IMR-90 (cell line): ENCODE data around the gene TRIO. TPM values are rescaled to one million over a fixed set of nuclear protein-coding genes. Genes with fewer than 3 reads are reported as not detected.

Experiments
- ATAC-seq: fragments of 200-7000 bp; cut with Tn5 transposase; 2 replicates; pipeline ENCODE4 v1.9.1; 2020; ENCODE audit warnings: low read depth, mild to moderate bottlenecking, moderate library complexity
- BruUV-seq: library from RNA; stranded (reverse); fragments of 400-500 nt; replicated peaks from 2 replicates; lab custom pipeline; 2021; lab: Mats Ljungman, UMichigan
- CTCF ChIA-PET: fragments of 300-600 bp; formaldehyde crosslinking; extraction: SDS; loops from one replicate; lab custom pipeline; 2021; ENCODE audit warnings: antibody characterized with exemption; lab: Yijun Ruan, JAX
- POLR2A ChIA-PET: fragments of 300-600 bp; sonication (Branson Sonifier 250); formaldehyde crosslinking; loops from one replicate; lab custom pipeline; 2022; ENCODE audit warnings: antibody characterized with exemption; ENCODE audit not compliant: unreplicated experiment; lab: Charles Lee
- DNase-seq: peaks from one replicate; pipeline ENCODE4 v3.0.0; 2013
- H2AFZ ChIP-seq: replicated peaks from 2 replicates; pipeline ENCODE3; 2013; ENCODE audit warnings: low read length, mild to moderate bottlenecking; ENCODE audit not compliant: poor library complexity
- H2AK5ac ChIP-seq: 2 replicates; pipeline ENCODE4 v1.6.1; 2013; ENCODE audit warnings: low read depth, low read length, inconsistent platforms
- H2AK9ac ChIP-seq: replicated peaks from 2 replicates; pipeline ENCODE3; 2013; ENCODE audit warnings: mild to moderate bottlenecking, low read depth, low read length, moderate library complexity; ENCODE audit not compliant: poor library complexity
- H2BK120ac ChIP-seq: 2 replicates; pipeline ENCODE4 v1.6.1; 2013; ENCODE audit warnings: low read depth, low read length, inconsistent platforms
- H2BK15ac ChIP-seq: 3 replicates; pipeline ENCODE4 v1.6.1; 2013; ENCODE audit warnings: low read depth, low read length, inconsistent platforms
- H2BK20ac ChIP-seq: 2 replicates; pipeline ENCODE4 v1.6.1; 2013; ENCODE audit warnings: low read depth, mild to moderate bottlenecking, inconsistent platforms, low read length, moderate library complexity
- H2BK5ac ChIP-seq: 2 replicates; pipeline ENCODE4 v1.6.1; 2013; ENCODE audit warnings: mild to moderate bottlenecking, low read depth, low read length, inconsistent platforms; ENCODE audit not compliant: poor library complexity, severe bottlenecking
- H3K14ac ChIP-seq: replicated peaks from 2 replicates; pipeline ENCODE4 v1.6.1; 2013; ENCODE audit warnings: low read depth, low read length, inconsistent platforms
- H3K18ac ChIP-seq: 2 replicates; pipeline ENCODE4 v1.6.1; 2013; ENCODE audit warnings: low read depth, low read length, control low read depth
- H3K23ac ChIP-seq: 2 replicates; pipeline ENCODE4 v1.6.1; 2013; ENCODE audit warnings: low read depth, low read length, inconsistent platforms
- H3K27ac ChIP-seq: 2 replicates; pipeline ENCODE4 v1.5.1; 2013; ENCODE audit warnings: mild to moderate bottlenecking, control low read depth, low read length; ENCODE audit not compliant: insufficient read depth
- H3K27me3 ChIP-seq: 2 replicates; pipeline ENCODE4 v1.6.1; 2013; ENCODE audit warnings: low read length; ENCODE audit not compliant: control insufficient read depth, insufficient read depth
- H3K36me3 ChIP-seq: 2 replicates; pipeline ENCODE4 v1.6.1; 2013; ENCODE audit warnings: low read length, mixed read lengths; ENCODE audit not compliant: control insufficient read depth, insufficient read depth
- H3K4ac ChIP-seq: 2 replicates; pipeline ENCODE4 v1.6.1; 2013; ENCODE audit warnings: low read depth, low read length, inconsistent platforms
- H3K4me1 ChIP-seq: 2 replicates; pipeline ENCODE4 v1.6.1; 2013; ENCODE audit warnings: low read length, mixed read lengths; ENCODE audit not compliant: control insufficient read depth, insufficient read depth
- H3K4me2 ChIP-seq: 2 replicates; pipeline ENCODE4 v1.6.1; 2013; ENCODE audit warnings: low read depth, mild to moderate bottlenecking, control low read depth, low read length, moderate library complexity
- H3K4me3 ChIP-seq: 2 replicates; pipeline ENCODE4 v1.5.1; 2013; ENCODE audit warnings: low read depth, mild to moderate bottlenecking, control low read depth, low read length, moderate library complexity; ENCODE audit not compliant: insufficient read depth
- H3K56ac ChIP-seq: 2 replicates; pipeline ENCODE4 v1.6.1; 2013; ENCODE audit warnings: low read length, inconsistent platforms; ENCODE audit not compliant: insufficient read depth; ENCODE audit errors: extremely low read depth
- H3K79me1 ChIP-seq, 2 experiments: 2 replicates each; pipeline ENCODE4 v1.6.1; 2013; ENCODE audit warnings: low read length in 2 of 2, inconsistent platforms in 1 of 2, low read depth in 1 of 2
- H3K9ac ChIP-seq: 2 replicates; pipeline ENCODE4 v1.6.1; 2013; ENCODE audit warnings: low read depth, low read length, control low read depth
- H3K9me1 ChIP-seq: 2 replicates; pipeline ENCODE4 v1.6.1; 2013; ENCODE audit warnings: low read length, inconsistent platforms; ENCODE audit not compliant: insufficient read depth
- H3K9me3 ChIP-seq: 2 replicates; pipeline ENCODE4 v1.6.1; 2013; ENCODE audit warnings: low read length; ENCODE audit not compliant: control insufficient read depth, insufficient read depth
- H4K20me1 ChIP-seq: 2 replicates; pipeline ENCODE4 v1.6.1; 2013; ENCODE audit warnings: low read length, inconsistent platforms; ENCODE audit not compliant: insufficient read depth
- H4K5ac ChIP-seq: 2 replicates; pipeline ENCODE4 v1.6.1; 2013; ENCODE audit warnings: mild to moderate bottlenecking, low read depth, low read length, control low read depth
- H4K8ac ChIP-seq, 2 experiments: 2 replicates each; pipeline ENCODE4 v1.6.1; 2013; ENCODE audit warnings: low read depth in 2 of 2, low read length in 2 of 2, control low read depth in 1 of 2, inconsistent platforms in 1 of 2
- H4K91ac ChIP-seq: 2 replicates; pipeline ENCODE4 v1.6.1; 2013; ENCODE audit warnings: low read depth, low read length, inconsistent platforms; ENCODE audit not compliant: insufficient read depth
- CEBPB ChIP-seq: IDR thresholded peaks from 2 replicates; pipeline ENCODE4 v1.6.1; 2012; ENCODE audit warnings: low read depth, low read length, improper control_type of control experiment
- FOS ChIP-seq: fragments of 150-350 bp; IDR thresholded peaks from 2 replicates; pipeline ENCODE4 v1.6.1; 2016; ENCODE audit warnings: low read depth, low read length
- MAZ ChIP-seq: IDR thresholded peaks from 2 replicates; pipeline ENCODE4 v1.6.1; 2012; ENCODE audit warnings: low read depth, mild to moderate bottlenecking, low read length, improper control_type of control experiment, moderate library complexity, borderline replicate concordance
- WGBS, 2 experiments: methylation state at CpG; one replicate each; pipeline versions ENCODE4 v1.1.5 to v1.1.7; 2013; ENCODE audit warnings: missing lambda C conversion rate in 2 of 2; ENCODE audit not compliant: insufficient read length in 1 of 2; ENCODE audit errors: extremely low coverage in 2 of 2; 5-methylcytosine and 5-hydroxymethylcytosine counted together
- dilution Hi-C: fragments of 300-500 bp; cut with HindIII; formaldehyde crosslinking; loops from one replicate; pipeline ENCODE4 v1.14.3; 2018; ENCODE audit warnings: low sequenced_read_pairs; ENCODE audit not compliant: unreplicated experiment
- in situ Hi-C: fragments of 300-500 bp; cut with MboI; formaldehyde crosslinking; loops from 3 replicates; pipeline ENCODE4 v1.14.3; 2019; ENCODE audit warnings: low sequenced_read_pairs, inconsistent platforms, mixed read lengths
- intact Hi-C: fragments of 100-400 bp; cut with micrococcal nuclease; formaldehyde crosslinking; loops from 2 replicates; pipeline ENCODE4 v1.10.0; 2022
- polyA plus RNA-seq, 3 experiments: library from polyadenylated mRNA; depleted of rRNA; stranded (reverse); fragments of >200 nt; gene quantifications; 2 replicates each; pipeline ENCODE4 v1.2.3, GENCODE V29; 2012; ENCODE audit warnings: low replicate concordance in 1 of 3
- total RNA-seq: library from RNA; depleted of rRNA; stranded (reverse); fragments of >200 nt; gene quantifications from 2 replicates; pipeline ENCODE4 v1.2.3, GENCODE V29; 2012
- TF ChIP-seq, protein P1 (sequence below): fragments of 150-350 bp; IDR thresholded peaks from 2 replicates; pipeline ENCODE4 v1.6.1; 2017; ENCODE audit warnings: mild to moderate bottlenecking, antibody characterized with exemption, low read length, low read depth

The TRIO gene
- total and polyA plus RNA-seq, 2 of the 4 experiments (the other 2 are of a cell fraction) = 206 to 522 TPM

DNA sequence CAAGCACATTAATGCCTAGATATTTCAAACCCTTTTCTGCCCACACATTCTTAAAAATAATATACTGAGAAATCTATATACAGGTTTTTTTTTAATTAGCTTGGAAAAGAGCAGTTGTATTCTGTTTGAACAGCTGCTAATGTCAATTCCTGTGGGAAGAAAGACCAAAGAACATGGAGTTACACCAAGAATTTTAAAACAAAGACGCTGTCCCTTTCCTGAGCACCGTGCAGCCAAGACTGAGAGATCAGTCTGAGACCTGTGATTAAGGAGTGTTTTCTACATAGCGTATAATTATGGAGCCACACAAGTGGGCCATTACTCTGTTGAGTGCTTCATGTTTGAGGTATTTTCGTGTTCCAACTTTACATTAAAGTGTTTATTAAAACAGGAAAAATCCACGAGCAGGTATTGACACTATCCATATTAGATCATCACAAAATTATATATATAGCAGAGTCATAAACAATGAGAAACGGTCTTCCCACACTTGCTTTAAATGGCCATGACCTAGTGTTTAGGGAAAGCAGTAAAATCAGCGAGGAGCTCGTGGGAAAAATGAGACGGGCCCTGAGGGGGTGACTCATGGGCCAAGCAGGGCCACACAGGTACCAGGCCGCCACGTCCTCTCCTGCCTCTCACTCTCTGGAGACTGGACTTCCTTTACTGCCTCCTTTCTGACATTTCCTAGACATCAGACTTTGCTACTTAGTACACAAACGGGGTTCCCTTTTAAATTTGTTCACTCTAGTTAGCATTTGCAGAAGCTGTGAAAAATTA is 285.4 kb downstream of the TRIO start:
- no peak overlapping the region for H3K9ac ChIP-seq
- dilution Hi-C loops = no loop called here
- ATAC-seq (no peak), DNase-seq (peak; percentile 70)
- in situ Hi-C loops = no loop called here
- H3K9me3 ChIP-seq = no peaks in the 10 kb centered on the region
- H3K27ac ChIP-seq = no peak overlapping the region
- peaks cover 100% of the 10 kb centered on the region for H4K20me1 ChIP-seq
- POLR2A ChIA-PET = no interaction called here
- H2BK20ac ChIP-seq = no peak overlapping the region
- intact Hi-C loops = no loop called here
- 20% methylated on average over 1 of the region's 12 CpGs; no CpG with 5 or more reads in 1 of the 2 experiments for WGBS, 2 experiments
- H2BK120ac ChIP-seq = no peak overlapping the region
- H3K4ac ChIP-seq = no peak overlapping the region
- H3K56ac ChIP-seq = 0 out of 2 replicates have a peak overlapping the region, but pooled peaks have one; percentile 35
- H3K27me3 ChIP-seq = no peaks in the 10 kb centered on the region
- peaks cover 46 to 98% of the 10 kb centered on the region in 2 experiments for H3K79me1 ChIP-seq
- peak overlapping the region; percentile 10; the same call in 1 of the 2 replicates for H3K18ac ChIP-seq
- peaks cover 48% of the 10 kb centered on the region for H3K4me1 ChIP-seq
- TF ChIP-seq FOS = peak; percentile 60; the same call in 1 of the 2 replicates
- TF ChIP-seq, protein P1, sequence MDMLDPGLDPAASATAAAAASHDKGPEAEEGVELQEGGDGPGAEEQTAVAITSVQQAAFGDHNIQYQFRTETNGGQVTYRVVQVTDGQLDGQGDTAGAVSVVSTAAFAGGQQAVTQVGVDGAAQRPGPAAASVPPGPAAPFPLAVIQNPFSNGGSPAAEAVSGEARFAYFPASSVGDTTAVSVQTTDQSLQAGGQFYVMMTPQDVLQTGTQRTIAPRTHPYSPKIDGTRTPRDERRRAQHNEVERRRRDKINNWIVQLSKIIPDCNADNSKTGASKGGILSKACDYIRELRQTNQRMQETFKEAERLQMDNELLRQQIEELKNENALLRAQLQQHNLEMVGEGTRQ = no peak
- no peak for TF ChIP-seq MAZ
- TF ChIP-seq CEBPB = no peak
- peak overlapping the region; percentile 53 for H2BK5ac ChIP-seq
- no peak overlapping the region for H2AK9ac ChIP-seq
- H4K91ac ChIP-seq = no peak overlapping the region
- H3K36me3 ChIP-seq = peaks cover 62% of the 10 kb centered on the region
- no peak overlapping the region for H3K4me2 ChIP-seq
- H2BK15ac ChIP-seq = no peak overlapping the region
- H3K14ac ChIP-seq = peak overlapping the region; percentile 65; the same call in 1 of the 2 replicates
- H4K5ac ChIP-seq = no peak overlapping the region
- H2AK5ac ChIP-seq = no peak overlapping the region; the same call in 1 of the 2 replicates
- CTCF ChIA-PET = no interaction called here
- no peak overlapping the region for H3K4me3 ChIP-seq
- BruUV-seq = no TSS peak
- peak overlapping the region in 1 of 2 experiments; percentile 1; a peak in 1 of 4 replicates for H4K8ac ChIP-seq
- no peak overlapping the region for H2AFZ ChIP-seq
- H3K9me1 ChIP-seq = peaks cover 39% of the 10 kb centered on the region
- peak overlapping the region; percentile 80; the same call in 1 of the 2 replicates for H3K23ac ChIP-seq
